Erythroblast (primary cell): ENCODE measurements around the gene PARP3.
"Not testable (repeated sequence)": the region's sequence is repeated elsewhere in the genome, so short reads cannot be mapped to it uniquely, and the experiment has no call there.

Experiments
- DNase-seq, 2 experiments: peaks; one replicate each; lab custom pipeline; 2025; lab: John Stamatoyannopoulos, UW
- GATA1 ChIP-seq: IDR thresholded peaks from 2 replicates; pipeline ENCODE4 v1.6.1; 2011; ENCODE audit warnings: low read depth, mild to moderate bottlenecking, control low read depth, low read length, moderate library complexity
- POLR2A ChIP-seq: IDR thresholded peaks from 2 replicates; pipeline ENCODE4 v1.6.1; 2011; ENCODE audit warnings: mild to moderate bottlenecking, low read length

PARP3 gene

GRCh38 chr3:51941798-51942602, at the start of gene PARP3, which contains the start of gene RRP9:
PARP3 (plus strand) TSS chr3:51942363; CDS start chr3:51943356, 993 bp downstream.
RRP9 (minus strand) TSS chr3:51941904; CDS start chr3:51941867, 37 bp downstream.
- TF ChIP-seq GATA1 (no peak), POLR2A (peak; percentile 77)

DNA sequence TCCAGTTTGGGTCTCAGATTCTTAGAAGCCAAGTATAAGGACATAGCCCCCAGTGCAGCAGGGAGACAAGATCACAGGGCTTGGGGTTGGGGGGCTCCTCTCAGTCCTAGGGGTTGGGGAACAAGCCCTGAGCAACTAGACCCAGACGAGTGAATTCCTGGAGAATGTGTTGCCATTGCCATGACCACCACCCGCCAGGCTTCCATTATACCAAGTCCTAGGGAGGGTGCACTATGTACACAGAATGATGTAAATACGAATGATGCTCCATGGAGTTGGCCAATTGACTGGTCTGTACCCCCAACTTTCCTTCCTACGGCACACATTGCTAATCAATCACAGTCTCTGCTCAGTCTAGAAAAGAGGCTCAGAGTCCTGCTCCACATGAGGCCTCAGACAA, 47.8 kb upstream of the PARP3 start:
- TF ChIP-seq GATA1 (no peak), POLR2A (no peak)
- no peak for DNase-seq

More at GRCh38 chr3:51941798-51942602, at the start of gene PARP3, which contains the start of gene RRP9:
- DNase-seq: peak; percentile 100

GRCh38 chr3:51894939-51895338, 47.2 kb upstream of the PARP3 start:
- TF ChIP-seq POLR2A (no peak), GATA1 (no peak)
- DNase-seq: no peak

DNA sequence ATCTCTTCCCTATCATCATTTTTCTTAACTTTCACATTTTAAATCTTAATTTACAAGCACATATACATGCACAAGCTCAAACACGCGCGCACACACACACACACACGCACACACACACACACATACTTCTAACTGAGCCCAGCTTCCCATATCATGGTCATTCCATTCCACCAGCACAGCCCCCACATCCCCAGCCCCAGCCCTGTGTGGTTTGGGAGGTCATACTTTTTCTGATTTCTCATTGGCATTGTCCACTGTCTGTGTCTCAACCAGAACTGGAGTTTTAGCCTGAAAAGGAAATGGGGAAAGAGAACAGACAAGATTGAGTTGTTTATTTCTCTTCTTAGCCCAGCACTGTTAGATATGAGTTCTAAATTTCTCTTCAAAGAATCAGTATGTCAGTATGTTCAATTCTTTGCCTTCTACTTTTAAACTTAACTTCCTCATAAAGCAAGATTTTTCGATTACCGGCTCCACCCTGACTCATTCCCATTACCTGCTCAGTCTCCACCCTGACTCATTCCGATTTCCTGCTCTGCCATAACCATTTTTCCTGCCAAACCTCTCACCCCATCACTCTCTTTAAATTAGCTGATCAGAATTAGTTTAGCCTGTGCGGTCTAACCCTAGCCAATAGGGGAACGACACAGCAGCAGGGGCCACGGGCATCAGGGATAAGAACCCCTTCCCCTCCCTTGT, 45.4 kb upstream of the PARP3 start:
- TF ChIP-seq POLR2A (no peak), GATA1 (no peak)
- no peak for DNase-seq

DNA sequence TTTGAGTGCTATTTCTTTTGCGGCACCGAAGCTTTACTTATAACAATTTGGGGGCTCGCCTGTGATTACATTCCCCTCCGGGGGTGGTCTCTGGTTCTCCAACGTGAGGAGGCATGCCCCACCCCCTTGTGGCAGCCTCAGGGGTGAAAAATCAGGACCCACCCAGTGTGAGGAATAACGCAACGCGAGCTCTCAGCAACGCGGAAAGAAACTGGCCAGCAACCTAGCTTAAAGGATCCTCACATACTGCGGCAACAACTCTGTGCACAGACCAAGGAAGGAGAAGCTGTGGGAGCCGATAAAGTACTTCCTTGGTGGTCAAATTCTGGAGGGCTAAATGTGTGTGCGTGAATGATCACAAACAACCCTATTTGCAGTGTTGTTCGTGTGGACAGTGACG, 44.8 kb upstream of the PARP3 start:
- DNase-seq: no peak
- TF ChIP-seq POLR2A (no peak), GATA1 (no peak)

DNA sequence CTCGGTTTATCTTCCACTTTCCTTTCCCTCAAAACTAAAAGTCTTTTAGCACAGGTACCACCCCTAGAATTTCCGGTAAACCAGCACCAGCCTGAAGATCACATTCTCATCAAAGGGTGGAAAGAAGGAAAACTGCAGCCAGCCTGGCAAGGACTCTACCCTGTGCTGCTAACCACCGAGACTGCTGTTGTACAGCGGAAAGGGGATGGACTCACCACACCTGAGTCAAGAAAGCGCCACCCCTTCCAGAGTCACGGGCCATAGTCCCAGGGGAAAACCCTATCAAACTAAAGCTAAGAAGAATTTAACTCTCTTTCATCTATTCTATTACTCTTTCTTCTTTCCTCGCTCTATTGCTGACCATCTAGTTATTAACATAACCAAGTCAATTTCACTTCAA, 42.1 kb upstream of the PARP3 start:
- DNase-seq: not testable (repeated sequence)

- not testable (repeated sequence) for DNase-seq
Observed at GRCh38 chr3:51902361-51902760, 39.8 kb upstream of the PARP3 start.

DNA sequence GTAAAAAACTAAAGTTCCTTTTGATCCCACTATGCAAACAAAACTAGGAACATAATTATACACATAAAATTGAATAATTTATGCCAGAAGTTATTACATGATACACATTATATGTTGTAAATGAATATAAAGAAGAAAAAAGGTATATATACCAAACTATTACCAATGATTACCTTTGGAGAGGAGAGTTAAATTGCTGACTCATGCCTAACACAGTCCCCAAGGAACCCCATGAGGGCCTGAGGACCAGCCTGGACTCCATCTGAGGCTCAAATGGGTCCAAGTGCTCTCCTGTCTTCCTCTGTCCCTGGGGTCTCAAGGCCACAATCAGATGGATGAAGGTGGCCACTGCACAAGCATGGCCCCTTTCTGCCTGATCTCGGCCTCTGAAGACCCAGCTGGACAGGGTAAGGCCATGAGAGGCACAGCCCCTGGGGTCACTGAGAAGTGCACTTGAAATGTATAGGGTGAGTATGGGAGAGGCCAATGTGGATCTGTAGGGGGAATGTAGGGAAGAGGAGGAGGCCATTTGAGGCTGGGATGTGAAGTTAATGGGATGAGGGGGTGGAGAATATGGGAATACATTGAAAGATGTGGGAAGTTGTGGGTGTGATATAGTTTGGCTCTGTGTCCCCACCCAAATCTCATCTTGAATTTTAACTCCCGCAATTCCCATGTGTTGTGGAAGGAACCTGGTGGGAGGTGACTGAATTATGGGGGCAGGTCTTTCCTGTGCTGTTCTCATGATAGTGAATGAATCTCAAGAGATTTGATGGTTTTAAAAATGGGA, 37.9 kb upstream of the PARP3 start:
- DNase-seq: no peak
- TF ChIP-seq GATA1 (no peak), POLR2A (no peak)

DNA sequence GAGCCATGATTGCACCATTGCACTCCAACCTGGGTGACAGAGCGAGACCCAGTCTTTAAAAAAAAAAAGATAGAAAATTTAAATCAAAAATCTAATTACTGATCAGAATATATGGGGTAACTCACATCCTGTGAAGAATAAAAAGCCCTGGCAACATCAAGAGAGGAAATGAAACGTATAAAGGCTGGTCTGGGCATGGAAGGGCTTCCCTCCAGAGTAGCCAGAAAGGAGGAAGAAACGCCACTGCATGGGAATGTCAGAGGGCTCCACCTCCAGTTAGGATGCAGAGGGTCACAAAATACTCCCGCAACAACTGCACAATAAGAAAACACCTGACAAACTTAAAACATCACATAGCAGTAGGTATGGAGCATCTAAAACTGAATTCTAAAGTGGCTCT, 34.1 kb upstream of the PARP3 start:
- no peak for DNase-seq
- TF ChIP-seq POLR2A (no peak), GATA1 (no peak)

GRCh38 chr3:51916418-51916817, 25.7 kb upstream of the PARP3 start:
- TF ChIP-seq GATA1 (no peak), POLR2A (no peak)

GRCh38 chr3:51921081-51921578, 21.0 kb upstream of the PARP3 start:
- no peak for DNase-seq
- TF ChIP-seq GATA1: no peak
- TF ChIP-seq POLR2A: no peak

More at GRCh38 chr3:51916418-51916817, 25.7 kb upstream of the PARP3 start:
- no peak for DNase-seq

- TF ChIP-seq GATA1 (no peak), POLR2A (no peak)
- no peak for DNase-seq
Observed at GRCh38 chr3:51927061-51927977, 14.8 kb upstream of the PARP3 start.

DNA sequence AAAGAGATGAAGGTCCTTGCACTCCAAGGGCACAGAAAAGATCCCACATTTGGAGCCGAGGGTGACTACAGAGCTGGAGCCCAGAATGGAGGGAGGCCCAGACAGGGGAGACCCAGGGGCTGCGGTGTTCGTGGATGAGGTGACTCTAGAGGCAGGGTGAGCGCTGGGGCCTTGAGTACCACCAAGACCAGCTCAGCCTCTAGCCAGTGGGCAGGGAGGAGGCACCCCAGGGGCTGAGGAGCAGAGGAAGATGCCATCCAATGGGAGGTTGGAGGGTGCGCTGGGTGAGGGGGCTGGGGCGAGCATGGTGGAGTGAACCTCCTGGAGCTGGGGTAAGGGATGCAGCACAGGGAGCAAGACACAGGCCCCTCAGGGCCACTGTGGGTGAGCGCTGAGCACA, 13.7 kb upstream of the PARP3 start:
- TF ChIP-seq POLR2A: no peak
- TF ChIP-seq GATA1: no peak
- no peak for DNase-seq

GRCh38 chr3:51928981-51929380, 13.2 kb upstream of the PARP3 start:
- not testable (repeated sequence) for DNase-seq
